Astrocyte (in vitro differentiated cells and primary cell): Measurements from ENCODE around the gene SACS. TPM values are rescaled to one million over a fixed set of nuclear protein-coding genes. Genes with fewer than 3 reads are reported as not detected.

Source experiments
- DNase-seq: peaks from one replicate; pipeline ENCODE4 v3.0.0-alpha.2; 2010; ENCODE audit warnings: low read depth
- FAIRE-seq: peaks from 2 replicates; lab custom pipeline; 2011; peaks lifted over from hg19 to GRCh38; lab: Jason Lieb, UNC
- H2AFZ ChIP-seq: 2 replicates; pipeline ENCODE4 v1.6.0; 2012; ENCODE audit warnings: low read depth, low read length, inconsistent platforms
- H3K27ac ChIP-seq: 2 replicates; pipeline ENCODE4 v1.5.1; 2011; ENCODE audit warnings: low read depth, low read length, inconsistent platforms
- H3K27me3 ChIP-seq: 2 replicates; pipeline ENCODE4 v1.6.0; 2011; ENCODE audit warnings: low read length, inconsistent platforms; ENCODE audit not compliant: insufficient read depth
- H3K36me3 ChIP-seq: 2 replicates; pipeline ENCODE4 v1.5.1; 2011; ENCODE audit warnings: low read length, inconsistent platforms; ENCODE audit not compliant: insufficient read depth
- H3K4me1 ChIP-seq: 2 replicates; pipeline ENCODE4 v1.5.1; 2011; ENCODE audit warnings: low read length, inconsistent platforms; ENCODE audit not compliant: insufficient read depth
- H3K4me2 ChIP-seq: 2 replicates; pipeline ENCODE4 v1.6.0; 2012; ENCODE audit warnings: low read length, inconsistent platforms
- H3K4me3 ChIP-seq: 2 replicates; pipeline ENCODE4 v1.5.1; 2011; ENCODE audit warnings: low read depth, mild to moderate bottlenecking, low read length, inconsistent platforms; ENCODE audit not compliant: insufficient read depth
- H3K79me2 ChIP-seq: 2 replicates; pipeline ENCODE4 v1.6.0; 2012; ENCODE audit warnings: mild to moderate bottlenecking, low read length, inconsistent platforms; ENCODE audit not compliant: insufficient read depth
- H3K9ac ChIP-seq: 2 replicates; pipeline ENCODE4 v1.6.0; 2012; ENCODE audit warnings: mild to moderate bottlenecking, low read length, inconsistent platforms
- H3K9me3 ChIP-seq: 2 replicates; pipeline ENCODE4 v1.5.1; 2012; ENCODE audit warnings: low read depth, mild to moderate bottlenecking, low read length, inconsistent platforms; ENCODE audit not compliant: insufficient read depth
- H4K20me1 ChIP-seq: 2 replicates; pipeline ENCODE4 v1.6.0; 2012; ENCODE audit warnings: low read length, inconsistent platforms; ENCODE audit not compliant: insufficient read depth
- H3K27ac Mint-ChIP-seq: one replicate; pipeline ENCODE4 v1.8.0; 2021; ENCODE audit warnings: mild to moderate bottlenecking, mixed read lengths; ENCODE audit not compliant: unreplicated experiment
- H3K27me3 Mint-ChIP-seq: one replicate; pipeline ENCODE4 v1.8.0; 2021; ENCODE audit warnings: low read depth, mixed read lengths; ENCODE audit not compliant: unreplicated experiment
- H3K36me3 Mint-ChIP-seq: one replicate; pipeline ENCODE4 v1.8.0; 2021; ENCODE audit warnings: low read depth, mixed read lengths; ENCODE audit not compliant: unreplicated experiment
- H3K4me1 Mint-ChIP-seq: one replicate; pipeline ENCODE4 v1.8.0; 2021; ENCODE audit warnings: low read depth, mixed read lengths; ENCODE audit not compliant: unreplicated experiment
- H3K4me3 Mint-ChIP-seq: one replicate; pipeline ENCODE4 v1.8.0; 2021; ENCODE audit warnings: mild to moderate bottlenecking, moderate library complexity, mixed read lengths; ENCODE audit not compliant: unreplicated experiment
- H3K9me3 Mint-ChIP-seq: one replicate; pipeline ENCODE4 v1.8.0; 2021; ENCODE audit warnings: mild to moderate bottlenecking, mixed read lengths; ENCODE audit not compliant: unreplicated experiment
- EZH2 ChIP-seq: IDR thresholded peaks from 2 replicates; pipeline ENCODE4 v1.6.1; 2012; ENCODE audit warnings: mild to moderate bottlenecking, low read length, inconsistent platforms; ENCODE audit not compliant: insufficient read depth
- total RNA-seq: library from RNA; stranded (reverse); gene quantifications from 2 replicates; pipeline ENCODE4 v1.2.1, GENCODE V29; 2021
- TF ChIP-seq, protein P1 (sequence below): IDR thresholded peaks from 2 replicates; pipeline ENCODE4 v1.5.1; 2011; ENCODE audit warnings: low read depth, mild to moderate bottlenecking, inconsistent platforms, low read length, moderate library complexity; ENCODE audit not compliant: insufficient read depth

Gene SACS
- total RNA-seq, 1 donor from 2014 or later: 79.4 TPM

DNA sequence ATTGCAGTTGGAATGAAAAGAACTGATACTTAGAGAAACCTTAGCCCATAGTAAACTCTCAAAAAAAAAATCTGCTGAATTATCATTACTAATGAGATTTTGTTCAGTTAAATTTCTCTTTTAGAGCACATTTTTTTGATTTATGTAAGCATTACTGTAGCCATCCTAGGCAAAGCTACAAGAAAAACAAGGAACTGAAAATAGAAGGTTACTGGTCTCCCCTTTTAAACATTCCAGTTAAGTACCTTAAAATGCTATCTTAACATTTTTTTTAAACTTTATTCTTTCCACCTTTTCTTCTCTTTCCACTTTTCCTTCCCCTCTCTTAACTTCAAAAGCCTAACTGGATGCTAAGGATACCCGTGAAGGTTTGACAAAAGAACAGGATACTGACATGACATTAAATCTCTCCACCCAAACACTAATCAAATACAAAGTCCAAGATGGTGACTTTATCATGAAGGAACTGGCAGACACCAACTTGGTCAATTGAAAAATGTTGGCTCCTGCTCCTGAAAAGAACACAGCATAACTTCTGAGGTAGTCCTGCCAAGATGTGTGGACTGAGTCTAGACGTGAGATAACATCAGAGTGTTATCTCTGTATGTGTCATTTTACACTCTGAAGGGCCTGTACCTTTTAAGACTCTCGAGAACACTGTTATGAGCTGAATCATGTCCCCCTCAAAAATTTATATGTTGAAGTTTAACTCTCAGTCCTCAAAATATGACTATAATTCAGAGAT, 29.5 kb upstream of the SACS start:
- H3K4me1 Mint-ChIP-seq: peaks cover 15% of the 10 kb centered on the region
- FAIRE-seq (no peak), DNase-seq (peak; percentile 87)
- H3K36me3 Mint-ChIP-seq: no peaks in the 10 kb centered on the region
- H3K4me2 ChIP-seq: peak overlapping the region; percentile 0
- TF ChIP-seq EZH2: no peak
- TF ChIP-seq, protein P1, sequence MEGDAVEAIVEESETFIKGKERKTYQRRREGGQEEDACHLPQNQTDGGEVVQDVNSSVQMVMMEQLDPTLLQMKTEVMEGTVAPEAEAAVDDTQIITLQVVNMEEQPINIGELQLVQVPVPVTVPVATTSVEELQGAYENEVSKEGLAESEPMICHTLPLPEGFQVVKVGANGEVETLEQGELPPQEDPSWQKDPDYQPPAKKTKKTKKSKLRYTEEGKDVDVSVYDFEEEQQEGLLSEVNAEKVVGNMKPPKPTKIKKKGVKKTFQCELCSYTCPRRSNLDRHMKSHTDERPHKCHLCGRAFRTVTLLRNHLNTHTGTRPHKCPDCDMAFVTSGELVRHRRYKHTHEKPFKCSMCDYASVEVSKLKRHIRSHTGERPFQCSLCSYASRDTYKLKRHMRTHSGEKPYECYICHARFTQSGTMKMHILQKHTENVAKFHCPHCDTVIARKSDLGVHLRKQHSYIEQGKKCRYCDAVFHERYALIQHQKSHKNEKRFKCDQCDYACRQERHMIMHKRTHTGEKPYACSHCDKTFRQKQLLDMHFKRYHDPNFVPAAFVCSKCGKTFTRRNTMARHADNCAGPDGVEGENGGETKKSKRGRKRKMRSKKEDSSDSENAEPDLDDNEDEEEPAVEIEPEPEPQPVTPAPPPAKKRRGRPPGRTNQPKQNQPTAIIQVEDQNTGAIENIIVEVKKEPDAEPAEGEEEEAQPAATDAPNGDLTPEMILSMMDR: no peak
- H4K20me1 ChIP-seq: no peaks in the 10 kb centered on the region
- no peaks in the 10 kb centered on the region for H3K79me2 ChIP-seq
- H3K27me3 Mint-ChIP-seq: peaks cover 3% of the 10 kb centered on the region
- H3K4me3 Mint-ChIP-seq: no peak overlapping the region
- H3K36me3 ChIP-seq: no peaks in the 10 kb centered on the region
- H3K9ac ChIP-seq: peak overlapping the region; percentile 13
- no peaks in the 10 kb centered on the region for H3K27me3 ChIP-seq
- no peaks in the 10 kb centered on the region for H3K9me3 ChIP-seq
- H3K9me3 Mint-ChIP-seq: no peaks in the 10 kb centered on the region
- no peak overlapping the region for H3K4me3 ChIP-seq
- no peak overlapping the region for H2AFZ ChIP-seq
- peaks cover 21% of the 10 kb centered on the region for H3K4me1 ChIP-seq
- H3K27ac Mint-ChIP-seq: peak overlapping the region; percentile 56
- peak overlapping the region; percentile 39 for H3K27ac ChIP-seq

- no peak for FAIRE-seq
- no peak overlapping the region for H3K4me3 ChIP-seq
- Mint-ChIP-seq H3K9me3 (no peaks in the 10 kb centered on the region), H3K36me3 (no peaks in the 10 kb centered on the region), H3K4me1 (peaks cover 11% of the 10 kb centered on the region), H3K27ac (no peak overlapping the region), H3K4me3 (no peak overlapping the region), H3K27me3 (peaks cover 3% of the 10 kb centered on the region)
- no peak overlapping the region for H3K9ac ChIP-seq
- no peak overlapping the region for H2AFZ ChIP-seq
- TF ChIP-seq, protein P1: no peak
- no peak for TF ChIP-seq EZH2
- no peaks in the 10 kb centered on the region for H3K79me2 ChIP-seq
- H3K4me2 ChIP-seq: no peak overlapping the region
- no peaks in the 10 kb centered on the region for H4K20me1 ChIP-seq
- H3K4me1 ChIP-seq: peaks cover 14% of the 10 kb centered on the region
- H3K27me3 ChIP-seq: no peaks in the 10 kb centered on the region
- DNase-seq: no peak
- H3K36me3 ChIP-seq: no peaks in the 10 kb centered on the region
- H3K9me3 ChIP-seq: no peaks in the 10 kb centered on the region
- H3K27ac ChIP-seq: no peak overlapping the region
Measured at GRCh38 chr13:23461544-23461943, 28.0 kb upstream of the SACS start.

DNA sequence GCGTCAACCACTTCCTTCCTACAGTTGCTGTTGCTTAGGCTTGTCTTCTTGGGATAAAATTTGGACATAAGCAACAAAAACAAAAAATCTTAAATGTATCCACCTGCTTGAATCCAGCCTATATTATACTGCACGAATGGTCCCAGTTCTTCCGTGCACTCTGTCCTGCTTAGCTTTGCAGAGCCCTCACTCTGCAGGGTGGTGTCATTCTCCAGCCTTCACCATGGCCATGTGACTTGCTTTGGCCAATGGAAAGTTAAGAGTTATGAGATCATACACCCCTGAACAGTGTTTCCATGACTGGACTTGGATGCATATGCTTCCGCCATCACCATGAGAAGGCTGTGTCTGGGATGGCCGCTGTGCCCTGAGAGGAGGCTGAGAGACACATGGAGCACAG, 27.4 kb upstream of the SACS start:
- H3K4me3 Mint-ChIP-seq: no peak overlapping the region
- DNase-seq: no peak
- Histone ChIP-seq H3K36me3 (no peaks in the 10 kb centered on the region), H3K4me2 (no peak overlapping the region), H4K20me1 (no peaks in the 10 kb centered on the region), H3K4me3 (no peak overlapping the region), H3K79me2 (no peaks in the 10 kb centered on the region), H3K9ac (no peak overlapping the region), H3K27ac (no peak overlapping the region), H3K4me1 (peaks cover 10% of the 10 kb centered on the region), H3K27me3 (no peaks in the 10 kb centered on the region), H3K9me3 (no peaks in the 10 kb centered on the region), H2AFZ (no peak overlapping the region)
- peaks cover 3% of the 10 kb centered on the region for H3K27me3 Mint-ChIP-seq
- H3K36me3 Mint-ChIP-seq: no peaks in the 10 kb centered on the region
- TF ChIP-seq EZH2: no peak
- TF ChIP-seq, protein P1: no peak
- H3K27ac Mint-ChIP-seq: no peak overlapping the region
- no peaks in the 10 kb centered on the region for H3K9me3 Mint-ChIP-seq
- FAIRE-seq: no peak
- H3K4me1 Mint-ChIP-seq: peaks cover 11% of the 10 kb centered on the region
